Spleen (tissue), 7 donors: Measurements from ENCODE around the gene BAZ1B.

ENCODE experiments used
- CTCF ChIP-seq, 11 experiments: fragments of 200-600 bp in 7 of 11; fragments of 450-650 bp in 4 of 11; sonication (generic) in 4 of 11; IDR thresholded peaks in 8 of 11; conservative IDR thresholded peaks in 3 of 11; 1 replicate in 7 of 11; 2 replicates in 4 of 11; pipeline versions ENCODE4 v1.4.0 to v1.8.0; 2016 to 2021; ENCODE audit warnings: antibody characterized with exemption in 11 of 11, inconsistent platforms in 4 of 11, mild to moderate bottlenecking in 1 of 11
- POLR2A ChIP-seq, 3 donors: fragments of 450-650 bp; IDR thresholded peaks; one replicate each; pipeline ENCODE4 v1.5.1; 2017; ENCODE audit warnings: antibody characterized with exemption in 3 of 3, mild to moderate bottlenecking in 1 of 3
- POLR2AphosphoS5 ChIP-seq, 3 donors: sonication (generic); formaldehyde crosslinking; IDR thresholded peaks; one replicate each; pipeline ENCODE4 v1.5.1; 2017; ENCODE audit warnings: antibody characterized with exemption in 3 of 3
- donor health status: DM: no; HTN: no; CAD: no; lungs with moderate emphysema.
- donor health status: DM: no; HTN: no; CAD: no.
- donor health status: DM: no; HTN: no; CAD: no.

GRCh38 chr7:73515178-73515577, 6.9 kb downstream of the BAZ1B start:
- TF ChIP-seq CTCF (IDR thresholded peaks at IDR 0.05 in 8 of 11, conservative IDR thresholded peaks at IDR 0.05 in 3 of 11): no peak
- TF ChIP-seq POLR2AphosphoS5 (IDR thresholded peaks at IDR 0.05): no peak
- TF ChIP-seq POLR2A (IDR thresholded peaks at IDR 0.05): no peak
